SH-SY5Y (cell line): ENCODE measurements around the gene GALNT18.

Experiments
- GATA2 ChIP-seq: IDR thresholded peaks from 2 replicates; pipeline ENCODE4 v1.6.1; 2011; ENCODE audit warnings: mild to moderate bottlenecking, low read depth, low read length
- GATA3 ChIP-seq: IDR thresholded peaks from 2 replicates; pipeline ENCODE4 v1.6.1; 2011; ENCODE audit warnings: low read depth, mild to moderate bottlenecking, low read length, moderate library complexity

- TF ChIP-seq GATA2 (no peak), GATA3 (no peak)
Measured at GRCh38 chr11:11312738-11313137, 309.1 kb downstream of the GALNT18 start.
